Uterus (tissue), 4 donors: Measurements from ENCODE around the gene TPM1. TPM values are rescaled to one million over a fixed set of nuclear protein-coding genes. Genes with fewer than 3 reads are reported as not detected.

Experiments used
- DNase-seq, 2 donors: peaks; one replicate each; pipeline ENCODE4 v3.0.0-alpha.2; 2019 to 2020
- H3K27ac ChIP-seq, 2 donors: fragments of 200-600 bp; sonication (generic); 1 replicate in 1 of 2; 2 replicates in 1 of 2; pipeline ENCODE4 v1.5.1; 2016 to 2018
- H3K27me3 ChIP-seq, 2 donors: fragments of 200-600 bp; sonication (generic); one replicate each; pipeline ENCODE4 v1.5.1; 2018 to 2019; ENCODE audit warnings: control low read depth in 1 of 2
- H3K36me3 ChIP-seq, 2 donors: fragments of 200-600 bp; sonication (generic); one replicate each; pipeline ENCODE4 v1.5.1; 2019; ENCODE audit warnings: control low read depth in 1 of 2
- H3K4me1 ChIP-seq, 2 donors: fragments of 200-600 bp; sonication (generic); one replicate each; pipeline ENCODE4 v1.5.1; 2018 to 2019; ENCODE audit warnings: control low read depth in 1 of 2
- H3K4me3 ChIP-seq, 2 donors: fragments of 200-600 bp; sonication (generic); 1 replicate in 1 of 2; 2 replicates in 1 of 2; pipeline ENCODE4 v1.5.1; 2018 to 2019; ENCODE audit warnings: mild to moderate bottlenecking in 1 of 2
- H3K9me3 ChIP-seq, 2 donors: fragments of 200-600 bp; sonication (generic); one replicate each; pipeline ENCODE4 v1.5.1; 2019; ENCODE audit warnings: control low read depth in 1 of 2
- CTCF ChIP-seq, 4 experiments: fragments of 200-600 bp in 2 of 4; fragments of 450-650 bp in 2 of 4; sonication (generic) in 2 of 4; IDR thresholded peaks; one replicate each; pipeline ENCODE4 v1.5.1; 2016 to 2019; ENCODE audit warnings: antibody characterized with exemption in 4 of 4, mild to moderate bottlenecking in 2 of 4, moderate library complexity in 1 of 4
- POLR2A ChIP-seq, 2 donors: fragments of 450-650 bp; IDR thresholded peaks; one replicate each; pipeline ENCODE4 v1.6.1; 2016; ENCODE audit warnings: antibody characterized with exemption in 2 of 2, mild to moderate bottlenecking in 1 of 2, moderate library complexity in 1 of 2
- intact Hi-C: fragments of 100-400 bp; cut with DNase I; formaldehyde crosslinking; loops from one replicate; pipeline ENCODE4 v1.15.1; 2023; ENCODE audit warnings: low total_unique reads
- total RNA-seq, 4 donors: library from RNA; depleted of rRNA in 3 of 4; stranded (reverse); fragments of >200 nt in 3 of 4; gene quantifications; one replicate each; pipeline versions ENCODE4 v1.1.0 to v1.2.4, GENCODE V29; 2014 to 2023
- donor health status: DM: yes; HTN: yes; CAD: no.

Gene TPM1
- total RNA-seq, 4 donors from 2014 or later, result 622 to 1,998 (median 1,003) TPM

- H3K4me3 ChIP-seq, result no peak overlapping the region
- no peaks in the 10 kb centered on the region for H3K36me3 ChIP-seq
- TF ChIP-seq POLR2A (IDR thresholded peaks at IDR 0.05) (no peak), CTCF (IDR thresholded peaks at IDR 0.05) (no peak)
- intact Hi-C loops, result no loop called here
- peak overlapping the region; percentile 65 to 83 for H3K27ac ChIP-seq
- H3K9me3 ChIP-seq, result no peaks in the 10 kb centered on the region
- no peaks in the 10 kb centered on the region for H3K4me1 ChIP-seq
- H3K27me3 ChIP-seq, result no peaks in the 10 kb centered on the region
- no peak for DNase-seq
Observed at GRCh38 chr15:63076714-63077046, 34.1 kb downstream of the TPM1 start.

- intact Hi-C loops, result no loop called here
- peaks cover 0 to 5% of the 10 kb centered on the region in 2 donors for H3K4me1 ChIP-seq
- no peak overlapping the region for H3K4me3 ChIP-seq
- TF ChIP-seq CTCF (IDR thresholded peaks at IDR 0.05) (no peak), POLR2A (IDR thresholded peaks at IDR 0.05) (no peak)
- H3K36me3 ChIP-seq, result no peaks in the 10 kb centered on the region
- H3K9me3 ChIP-seq, result no peaks in the 10 kb centered on the region
- no peak overlapping the region for H3K27ac ChIP-seq
- no peaks in the 10 kb centered on the region for H3K27me3 ChIP-seq
- no peak for DNase-seq
Observed at GRCh38 chr15:63077952-63078351, 35.4 kb downstream of the TPM1 start.

DNA sequence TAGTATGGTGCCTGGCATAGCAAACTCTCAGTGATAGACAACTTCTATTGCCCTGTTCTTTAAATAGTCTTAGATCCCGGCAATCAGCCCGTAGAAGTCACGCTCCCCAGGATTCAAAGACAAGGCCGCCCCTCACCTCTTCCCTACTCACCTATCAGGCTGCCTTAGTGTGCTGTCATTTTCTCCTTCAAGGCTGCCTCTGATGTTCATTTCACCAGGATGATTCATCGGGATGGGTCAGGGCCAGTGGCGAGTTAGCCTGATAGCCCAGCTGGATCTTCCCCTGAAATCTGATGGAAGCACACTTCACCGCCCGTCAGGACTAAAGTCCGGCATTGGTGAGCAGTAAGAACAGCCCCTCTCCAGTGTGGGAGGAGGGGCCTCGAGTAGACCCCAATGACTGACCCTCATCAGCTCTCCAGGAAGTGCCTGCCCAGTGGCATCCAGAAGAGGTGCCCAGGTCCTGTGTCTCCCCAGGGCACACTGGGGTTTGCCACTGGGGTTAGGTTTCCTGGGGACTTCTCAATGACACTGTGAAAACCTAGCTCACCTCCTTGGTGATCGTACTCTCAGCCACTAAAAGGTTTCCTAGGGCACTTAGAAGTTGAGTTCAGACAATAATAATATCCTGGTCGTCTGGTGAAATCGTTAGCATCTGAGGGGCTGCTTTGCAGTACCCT, 37.5 kb downstream of the TPM1 start:
- TF ChIP-seq CTCF (IDR thresholded peaks at IDR 0.05) (no peak), POLR2A (IDR thresholded peaks at IDR 0.05) (no peak)
- intact Hi-C loops, result no loop called here
- Histone ChIP-seq H3K27me3 (no peaks in the 10 kb centered on the region), H3K27ac (no peak overlapping the region), H3K4me3 (no peak overlapping the region), H3K4me1 (peaks cover 0 to 5% of the 10 kb centered on the region in 2 donors), H3K36me3 (no peaks in the 10 kb centered on the region), H3K9me3 (no peaks in the 10 kb centered on the region)
- DNase-seq, result no peak

DNA sequence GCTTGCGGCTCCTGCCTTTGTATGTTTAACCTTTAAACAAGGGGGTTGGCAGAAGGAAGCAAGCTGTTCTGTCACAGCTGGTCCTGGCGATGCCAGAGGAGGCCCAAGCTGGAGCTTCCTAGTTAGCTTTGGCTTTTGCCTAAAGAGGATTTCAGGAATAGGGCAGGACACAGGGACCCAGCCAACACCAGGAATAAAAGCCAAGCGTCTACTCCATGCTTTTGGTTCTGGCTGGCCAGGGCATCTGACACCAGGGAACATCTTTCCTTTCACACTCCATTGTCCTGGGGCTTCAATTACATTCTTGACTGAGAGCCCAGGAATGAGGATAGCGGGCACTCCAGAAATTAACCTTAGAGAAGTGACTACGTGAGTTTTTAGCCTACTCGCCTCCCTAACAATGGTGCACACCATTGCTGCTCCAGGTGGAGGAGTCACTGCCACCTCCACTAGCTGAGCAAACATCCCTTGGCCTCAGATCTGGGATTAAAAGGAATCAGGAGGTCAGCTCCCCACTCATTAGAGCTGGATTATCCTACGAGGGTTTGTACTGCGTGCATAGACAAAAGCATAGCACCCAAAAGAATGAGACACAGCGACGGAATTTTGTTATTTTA, 38.2 kb downstream of the TPM1 start:
- no peaks in the 10 kb centered on the region for H3K9me3 ChIP-seq
- H3K4me3 ChIP-seq, result no peak overlapping the region
- H3K27me3 ChIP-seq, result no peaks in the 10 kb centered on the region
- intact Hi-C loops, result no loop called here
- DNase-seq, result no peak
- TF ChIP-seq CTCF (IDR thresholded peaks at IDR 0.05), result no peak
- TF ChIP-seq POLR2A (IDR thresholded peaks at IDR 0.05), result no peak
- no peaks in the 10 kb centered on the region for H3K36me3 ChIP-seq
- H3K27ac ChIP-seq, result no peak overlapping the region
- H3K4me1 ChIP-seq, result peaks cover 0 to 5% of the 10 kb centered on the region in 2 donors

GRCh38 chr15:63082366-63082765, 39.8 kb downstream of the TPM1 start:
- Histone ChIP-seq H3K9me3 (no peaks in the 10 kb centered on the region), H3K4me1 (peaks cover 0 to 5% of the 10 kb centered on the region in 2 donors), H3K4me3 (no peak overlapping the region), H3K36me3 (no peaks in the 10 kb centered on the region), H3K27ac (peak overlapping the region; percentile 67 to 74), H3K27me3 (no peaks in the 10 kb centered on the region)
- DNase-seq, result no peak
- TF ChIP-seq POLR2A (IDR thresholded peaks at IDR 0.05) (no peak), CTCF (IDR thresholded peaks at IDR 0.05) (no peak)
- intact Hi-C loops, result no loop called here
